ENCODE data around the gene CRYM.
A peak's percentile ranks its signal among the peaks of the same experiment; 100 is the strongest.
"Not testable (repeated sequence)": the region's sequence is repeated elsewhere in the genome, so short reads cannot be mapped to it uniquely, and the experiment has no call there.

Gene CRYM

DNA sequence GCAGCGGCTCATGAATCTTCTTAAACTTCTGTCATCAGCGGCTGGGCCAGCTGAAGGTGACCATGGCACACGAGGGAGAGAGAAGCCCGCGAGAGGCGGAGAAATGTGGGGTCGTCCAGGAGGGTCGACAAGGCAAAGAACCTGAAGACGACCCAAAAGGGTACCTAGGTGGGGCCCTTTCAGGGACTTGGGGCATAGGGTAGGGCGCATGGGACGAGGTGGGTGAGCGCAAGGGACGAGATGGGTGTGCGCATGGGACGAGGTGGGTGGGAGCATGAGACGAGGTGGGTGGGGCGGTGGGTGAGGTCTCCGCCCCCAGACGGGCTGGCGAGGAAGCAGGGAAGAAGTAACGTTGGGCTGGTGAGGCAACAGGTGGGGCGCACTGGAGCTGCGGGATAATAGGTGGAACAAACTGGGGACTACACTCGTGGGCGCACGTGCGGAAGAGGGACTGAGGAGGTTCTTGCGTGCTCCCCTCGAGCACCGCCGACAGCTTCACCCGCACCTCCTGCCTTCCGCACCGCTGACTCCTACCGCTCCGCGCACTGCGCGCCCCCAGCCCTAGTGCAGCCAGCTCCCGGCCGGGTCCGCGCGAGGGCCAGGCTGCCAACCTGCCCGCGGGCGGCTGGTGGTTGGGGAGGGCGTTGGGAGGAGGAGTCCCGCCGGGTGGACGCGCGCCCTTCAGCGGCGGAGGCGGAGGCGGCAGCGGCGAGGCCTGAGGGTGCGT lies 23.2 kb upstream of the CRYM start:
- Mint-ChIP-seq H3K36me3 (ENCODE audit: low read depth) (no peaks in the 10 kb centered on the region), H3K27ac (no peak overlapping the region), H3K27me3 (ENCODE audit: low read depth) (peaks cover 71% of the 10 kb centered on the region), H3K9me3 (no peaks in the 10 kb centered on the region), H3K4me3 (peak overlapping the region; percentile 90 to 91 (median 91)), H3K4me1 (peaks cover 5% of the 10 kb centered on the region)
- TF ChIP-seq, protein P1, sequence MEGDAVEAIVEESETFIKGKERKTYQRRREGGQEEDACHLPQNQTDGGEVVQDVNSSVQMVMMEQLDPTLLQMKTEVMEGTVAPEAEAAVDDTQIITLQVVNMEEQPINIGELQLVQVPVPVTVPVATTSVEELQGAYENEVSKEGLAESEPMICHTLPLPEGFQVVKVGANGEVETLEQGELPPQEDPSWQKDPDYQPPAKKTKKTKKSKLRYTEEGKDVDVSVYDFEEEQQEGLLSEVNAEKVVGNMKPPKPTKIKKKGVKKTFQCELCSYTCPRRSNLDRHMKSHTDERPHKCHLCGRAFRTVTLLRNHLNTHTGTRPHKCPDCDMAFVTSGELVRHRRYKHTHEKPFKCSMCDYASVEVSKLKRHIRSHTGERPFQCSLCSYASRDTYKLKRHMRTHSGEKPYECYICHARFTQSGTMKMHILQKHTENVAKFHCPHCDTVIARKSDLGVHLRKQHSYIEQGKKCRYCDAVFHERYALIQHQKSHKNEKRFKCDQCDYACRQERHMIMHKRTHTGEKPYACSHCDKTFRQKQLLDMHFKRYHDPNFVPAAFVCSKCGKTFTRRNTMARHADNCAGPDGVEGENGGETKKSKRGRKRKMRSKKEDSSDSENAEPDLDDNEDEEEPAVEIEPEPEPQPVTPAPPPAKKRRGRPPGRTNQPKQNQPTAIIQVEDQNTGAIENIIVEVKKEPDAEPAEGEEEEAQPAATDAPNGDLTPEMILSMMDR (IDR thresholded peaks at IDR 0.05; ENCODE audit: unreplicated experiment in 3 of 3): peak in 1 of 3 experiments; percentile 12

DNA sequence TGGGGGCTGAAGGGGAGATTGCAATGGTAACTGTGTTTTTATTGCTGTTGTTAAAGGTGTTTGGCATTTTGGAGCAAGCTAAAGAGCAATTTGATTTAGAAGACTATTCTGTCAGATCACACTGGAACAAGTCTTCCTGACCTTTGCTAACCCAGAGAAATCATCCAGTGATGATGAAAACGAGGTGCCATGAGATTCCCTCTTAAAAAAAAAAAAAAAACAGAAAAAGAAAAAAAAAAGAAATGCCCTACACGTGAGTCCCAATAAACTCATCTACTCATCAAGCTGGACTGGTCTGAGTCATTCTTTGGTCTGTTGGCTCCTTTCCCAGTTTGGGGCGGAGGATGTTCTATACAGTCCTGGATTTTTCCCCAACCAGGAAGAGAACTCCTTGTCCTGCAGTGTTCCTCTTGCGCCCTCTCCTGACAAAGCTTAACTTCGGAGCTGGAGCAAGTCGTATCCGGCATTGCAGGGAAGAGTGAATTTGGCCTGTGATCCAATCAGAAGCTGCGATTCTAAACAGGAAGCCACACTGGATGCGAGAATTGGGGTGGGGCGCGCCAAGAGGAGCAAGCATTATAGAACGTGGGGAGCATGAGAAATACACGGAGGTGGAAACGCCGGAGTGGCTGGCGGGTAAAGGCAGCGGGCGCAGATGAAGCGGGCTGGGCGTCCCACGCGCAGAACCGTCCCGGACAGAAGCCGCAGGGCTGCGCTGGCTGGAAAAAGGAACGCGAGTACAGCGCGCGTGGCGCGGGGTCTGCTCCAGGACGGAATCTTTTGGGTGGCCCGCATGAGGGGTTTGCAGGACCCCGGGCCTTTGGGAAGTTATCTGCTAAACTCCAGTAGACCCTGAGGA lies 22.4 kb upstream of the CRYM start:
- H3K4me1 Mint-ChIP-seq: peaks cover 5% of the 10 kb centered on the region
- H3K27ac Mint-ChIP-seq: peak overlapping the region in 2 of 3 experiments; percentile 33 to 36
- peak overlapping the region; percentile 90 to 91 (median 91) for H3K4me3 Mint-ChIP-seq
- peaks cover 74% of the 10 kb centered on the region for H3K27me3 Mint-ChIP-seq (ENCODE audit: low read depth)
- no peaks in the 10 kb centered on the region for H3K36me3 Mint-ChIP-seq (ENCODE audit: low read depth)
- H3K9me3 Mint-ChIP-seq: no peaks in the 10 kb centered on the region
- TF ChIP-seq, protein P1 (IDR thresholded peaks at IDR 0.05; ENCODE audit: unreplicated experiment in 3 of 3): peak; percentile 76 to 90 (median 86)

DNA sequence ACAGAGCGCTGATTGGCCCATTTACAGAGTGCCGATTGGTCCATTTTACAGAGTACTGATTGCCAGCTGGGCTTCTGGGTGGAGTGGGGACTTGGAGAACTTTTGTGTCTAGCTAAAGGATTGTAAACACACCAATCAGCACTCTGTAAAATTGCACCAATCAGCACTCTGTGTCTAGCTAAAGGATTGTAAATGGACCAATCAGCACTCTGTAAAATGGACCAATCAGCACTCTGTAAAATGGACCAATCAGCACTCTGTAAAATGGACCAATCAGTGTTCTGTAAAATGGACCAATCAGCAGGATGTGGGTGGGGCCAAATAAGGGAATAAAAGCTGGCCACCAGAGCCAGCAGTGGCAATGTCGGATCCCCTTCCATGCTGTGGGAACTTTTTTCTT lies 11.7 kb upstream of the CRYM start:
- not testable (repeated sequence) for H3K4me3 Mint-ChIP-seq; H3K27ac Mint-ChIP-seq; H3K9me3 Mint-ChIP-seq; H3K36me3 Mint-ChIP-seq (ENCODE audit: low read depth); H3K4me1 Mint-ChIP-seq
- H3K27me3 Mint-ChIP-seq (ENCODE audit: low read depth): peaks cover 61% of the 10 kb centered on the region

DNA sequence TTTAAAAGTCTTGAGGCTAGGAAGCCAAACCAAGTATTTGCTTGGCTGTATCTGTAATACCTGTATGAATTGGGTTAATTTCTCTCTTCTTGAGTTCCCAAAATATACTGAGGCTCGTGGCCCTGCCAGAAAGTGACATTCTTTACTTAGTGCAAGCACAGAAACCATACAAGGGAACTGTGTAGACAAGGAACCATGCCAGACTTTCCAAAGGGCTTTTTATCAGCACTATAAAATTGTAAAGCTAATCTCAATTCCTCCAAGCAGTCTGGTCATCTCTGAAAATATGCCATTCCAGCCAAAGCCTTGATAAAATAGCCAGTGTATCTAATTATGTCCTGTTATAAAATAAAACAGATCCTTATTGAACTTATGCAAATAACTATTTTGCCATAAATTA lies 7.2 kb upstream of the CRYM start:
- Mint-ChIP-seq H3K36me3 (ENCODE audit: low read depth) (no peaks in the 10 kb centered on the region), H3K4me3 (no peak overlapping the region), H3K27me3 (ENCODE audit: low read depth) (peaks cover 58% of the 10 kb centered on the region), H3K27ac (no peak overlapping the region), H3K9me3 (peaks cover 8% of the 10 kb centered on the region), H3K4me1 (no peaks in the 10 kb centered on the region)
- TF ChIP-seq, protein P1 (IDR thresholded peaks at IDR 0.05; ENCODE audit: unreplicated experiment in 3 of 3): no peak

DNA sequence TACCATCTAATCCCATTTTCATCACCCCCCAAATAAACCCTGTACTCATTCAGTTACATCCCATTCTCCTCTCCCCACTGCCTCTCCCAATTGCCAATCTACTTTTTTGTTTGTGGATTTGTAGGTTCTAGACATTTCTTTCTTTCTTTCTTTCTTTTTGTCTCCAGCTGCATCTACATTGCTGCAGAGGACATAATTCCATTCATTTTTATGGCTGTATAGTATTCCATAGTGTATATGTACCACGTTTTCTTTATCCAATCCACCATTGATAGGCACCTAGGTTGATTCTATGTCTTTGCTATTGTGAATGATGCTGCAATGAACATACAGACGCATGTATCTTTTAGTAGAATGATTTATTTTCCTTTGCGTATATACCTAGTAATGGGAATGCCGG lies 6.3 kb upstream of the CRYM start:
- Mint-ChIP-seq H3K4me3 (peak overlapping the region; percentile 74 to 90 (median 81)), H3K27me3 (ENCODE audit: low read depth) (peaks cover 66% of the 10 kb centered on the region), H3K36me3 (ENCODE audit: low read depth) (no peaks in the 10 kb centered on the region), H3K4me1 (no peaks in the 10 kb centered on the region), H3K9me3 (peaks cover 5% of the 10 kb centered on the region), H3K27ac (no peak overlapping the region)
- TF ChIP-seq, protein P1 (IDR thresholded peaks at IDR 0.05; ENCODE audit: unreplicated experiment in 3 of 3): no peak

DNA sequence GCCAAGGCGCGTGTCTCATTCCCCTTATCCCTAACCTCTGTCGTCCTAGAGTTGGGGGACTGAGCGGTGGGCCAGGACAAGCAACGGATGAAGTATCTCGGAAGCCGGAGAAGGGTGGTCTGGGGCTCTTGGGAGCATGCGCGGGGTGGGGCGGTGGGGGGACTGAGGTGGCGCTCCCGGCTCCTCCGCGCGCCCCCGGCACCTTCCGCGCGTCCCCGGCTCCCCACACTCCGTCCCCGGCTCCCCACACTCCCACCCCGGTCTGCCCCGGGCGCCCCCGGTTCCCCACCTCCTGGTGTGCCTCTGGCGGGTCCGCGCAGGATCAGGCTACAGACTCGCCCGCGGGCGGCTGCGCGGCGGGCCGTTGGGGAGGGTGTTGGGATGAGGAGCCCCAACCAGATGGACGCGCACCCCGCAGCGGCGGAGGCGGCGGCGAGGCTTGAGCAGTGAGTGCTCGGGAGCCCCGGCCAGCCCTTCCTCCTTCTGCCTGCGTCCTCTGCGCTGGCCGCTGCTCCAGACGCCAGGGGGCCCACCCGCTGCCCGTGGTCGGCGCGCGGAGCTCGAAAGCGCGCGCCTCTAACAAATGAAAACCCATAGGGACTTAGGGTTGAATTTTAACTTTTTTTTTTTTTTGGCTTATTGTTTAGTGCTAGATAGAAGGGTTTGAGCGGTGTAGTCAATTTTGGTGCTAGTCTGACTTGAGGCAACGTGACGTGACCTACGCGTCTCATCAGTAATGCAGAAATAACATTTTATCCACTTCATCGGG lies 5.6 kb upstream of the CRYM start:
- H3K4me1 Mint-ChIP-seq: no peaks in the 10 kb centered on the region
- H3K9me3 Mint-ChIP-seq: peaks cover 5% of the 10 kb centered on the region
- peak overlapping the region; percentile 77 to 90 (median 81) for H3K4me3 Mint-ChIP-seq
- TF ChIP-seq, protein P1 (IDR thresholded peaks at IDR 0.05; ENCODE audit: unreplicated experiment in 3 of 3): peak; percentile 43 to 67 (median 50)
- H3K27ac Mint-ChIP-seq: no peak overlapping the region
- H3K27me3 Mint-ChIP-seq (ENCODE audit: low read depth): peaks cover 73% of the 10 kb centered on the region
- H3K36me3 Mint-ChIP-seq (ENCODE audit: low read depth): no peaks in the 10 kb centered on the region

All from nephron (organoid).